ENCODE data around the gene NOP9.

NOP9 gene

DNA sequence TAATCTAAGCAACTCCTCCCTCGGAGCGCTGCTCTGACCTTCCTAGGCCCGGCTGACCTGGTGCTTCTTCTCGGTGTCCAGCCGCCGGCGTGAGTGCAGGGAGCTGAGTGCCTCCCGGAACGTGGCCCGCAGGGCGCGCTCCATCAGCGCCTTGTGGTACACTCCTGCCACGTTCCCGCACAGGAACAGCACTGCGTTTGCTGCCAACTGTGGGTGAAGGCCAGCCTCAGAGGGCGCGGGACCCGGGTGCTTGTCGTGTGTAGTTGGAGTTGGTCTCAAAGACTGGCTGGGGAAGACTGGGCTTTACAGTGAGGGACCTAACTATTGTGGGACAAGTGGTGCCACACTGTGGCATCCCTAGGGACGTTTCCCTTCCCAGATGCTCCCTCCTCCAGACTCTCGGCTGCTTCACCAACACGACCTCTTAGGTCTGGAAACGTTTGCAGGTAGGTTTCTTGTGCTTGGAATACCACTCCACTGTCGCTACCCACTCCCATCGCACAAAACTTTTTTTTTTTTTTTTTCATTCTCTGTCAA is 32.1 kb downstream of the NOP9 start:
- no peak overlapping the region for H3K9ac ChIP-seq (ENCODE audit: low read depth, low read length, poor library complexity, severe bottlenecking)
- TF ChIP-seq, protein P1, sequence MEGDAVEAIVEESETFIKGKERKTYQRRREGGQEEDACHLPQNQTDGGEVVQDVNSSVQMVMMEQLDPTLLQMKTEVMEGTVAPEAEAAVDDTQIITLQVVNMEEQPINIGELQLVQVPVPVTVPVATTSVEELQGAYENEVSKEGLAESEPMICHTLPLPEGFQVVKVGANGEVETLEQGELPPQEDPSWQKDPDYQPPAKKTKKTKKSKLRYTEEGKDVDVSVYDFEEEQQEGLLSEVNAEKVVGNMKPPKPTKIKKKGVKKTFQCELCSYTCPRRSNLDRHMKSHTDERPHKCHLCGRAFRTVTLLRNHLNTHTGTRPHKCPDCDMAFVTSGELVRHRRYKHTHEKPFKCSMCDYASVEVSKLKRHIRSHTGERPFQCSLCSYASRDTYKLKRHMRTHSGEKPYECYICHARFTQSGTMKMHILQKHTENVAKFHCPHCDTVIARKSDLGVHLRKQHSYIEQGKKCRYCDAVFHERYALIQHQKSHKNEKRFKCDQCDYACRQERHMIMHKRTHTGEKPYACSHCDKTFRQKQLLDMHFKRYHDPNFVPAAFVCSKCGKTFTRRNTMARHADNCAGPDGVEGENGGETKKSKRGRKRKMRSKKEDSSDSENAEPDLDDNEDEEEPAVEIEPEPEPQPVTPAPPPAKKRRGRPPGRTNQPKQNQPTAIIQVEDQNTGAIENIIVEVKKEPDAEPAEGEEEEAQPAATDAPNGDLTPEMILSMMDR (conservative IDR thresholded peaks at IDR 0.05; ENCODE audit: low read length) = no peak
- no peak for TF ChIP-seq EZH2phosphoT487 (IDR thresholded peaks at IDR 0.05; ENCODE audit: borderline replicate concordance)
- H2AFZ ChIP-seq (ENCODE audit: low read length) = no peak overlapping the region
- no peaks in the 10 kb centered on the region for H3K36me3 ChIP-seq (ENCODE audit: insufficient read depth, low read length)
- no peaks in the 10 kb centered on the region for H3K79me2 ChIP-seq (ENCODE audit: insufficient read depth, low read length)
- H3K4me3 ChIP-seq (ENCODE audit: low read length, poor library complexity, severe bottlenecking) = no peak overlapping the region
- no peaks in the 10 kb centered on the region for H4K20me1 ChIP-seq (ENCODE audit: insufficient read depth, low read length, poor library complexity, severe bottlenecking)
- H3F3A ChIP-seq (ENCODE audit: low read depth) = 0 out of 2 replicates have a peak, but pooled peaks cover 3% of the 10 kb centered on the region
- H3K4me1 ChIP-seq (ENCODE audit: insufficient read depth, low read length, poor library complexity, severe bottlenecking) = peaks cover 53% of the 10 kb centered on the region
- peak overlapping the region; percentile 32 for H3K4me2 ChIP-seq (ENCODE audit: low read depth, low read length, poor library complexity, severe bottlenecking)
- H3K9me2 ChIP-seq (replicated peaks; ENCODE audit: low read depth, low read length) = no peaks in the 10 kb centered on the region
- no peaks in the 10 kb centered on the region for H3K27me3 ChIP-seq (ENCODE audit: insufficient read depth, low read length, poor library complexity, severe bottlenecking)
- no peaks in the 10 kb centered on the region for H3K9me3 ChIP-seq (ENCODE audit: insufficient read depth, low read depth, low read length)

DNA sequence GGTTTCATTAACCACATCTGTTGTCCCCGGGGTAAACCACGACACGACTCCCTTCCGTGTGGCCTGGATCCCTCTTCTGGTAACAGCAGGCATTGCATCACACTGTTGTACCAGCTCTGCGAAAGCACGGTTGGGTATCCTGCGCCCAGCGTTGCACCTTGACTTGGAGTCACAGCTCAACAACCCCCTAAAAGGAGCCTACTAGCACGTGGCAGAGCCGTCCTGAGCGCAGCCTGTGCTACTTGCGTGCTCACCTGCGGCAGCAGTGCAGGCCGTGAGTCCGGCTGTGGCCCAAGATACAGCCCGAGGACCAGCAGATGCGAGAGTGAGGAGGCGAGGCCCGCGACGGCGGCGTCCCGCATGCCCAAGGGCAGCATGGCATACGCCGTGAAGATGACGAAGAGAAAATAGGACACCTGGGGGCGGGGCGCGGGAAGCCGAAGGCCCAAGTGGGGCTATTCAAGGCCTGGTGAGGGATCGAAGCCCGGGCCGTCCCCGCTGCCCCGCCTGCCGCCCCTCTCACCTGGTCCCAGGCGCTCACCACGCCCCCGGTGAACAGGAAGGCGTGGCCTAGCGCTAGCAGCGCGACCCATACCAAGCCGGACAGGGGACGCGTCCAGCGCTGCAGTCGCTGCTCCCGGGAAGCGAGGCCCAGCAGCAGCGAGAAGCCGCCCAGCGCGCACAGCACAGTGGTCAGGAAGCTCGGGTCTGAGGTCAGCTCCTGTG is 32.8 kb downstream of the NOP9 start:
- Histone ChIP-seq H3K4me1 (ENCODE audit: insufficient read depth, low read length, poor library complexity, severe bottlenecking) (peaks cover 53% of the 10 kb centered on the region), H3K9me3 (ENCODE audit: insufficient read depth, low read depth, low read length) (no peaks in the 10 kb centered on the region), H3K9me2 (replicated peaks; ENCODE audit: low read depth, low read length) (no peaks in the 10 kb centered on the region), H3K36me3 (ENCODE audit: insufficient read depth, low read length) (no peaks in the 10 kb centered on the region), H3F3A (ENCODE audit: low read depth) (0 out of 2 replicates have a peak, but pooled peaks cover under 1% of the 10 kb centered on the region), H2AFZ (ENCODE audit: low read length) (no peak overlapping the region), H3K79me2 (ENCODE audit: insufficient read depth, low read length) (no peaks in the 10 kb centered on the region), H4K20me1 (ENCODE audit: insufficient read depth, low read length, poor library complexity, severe bottlenecking) (no peaks in the 10 kb centered on the region), H3K27me3 (ENCODE audit: insufficient read depth, low read length, poor library complexity, severe bottlenecking) (no peaks in the 10 kb centered on the region), H3K4me3 (ENCODE audit: low read length, poor library complexity, severe bottlenecking) (no peak overlapping the region), H3K9ac (ENCODE audit: low read depth, low read length, poor library complexity, severe bottlenecking) (no peak overlapping the region), H3K4me2 (ENCODE audit: low read depth, low read length, poor library complexity, severe bottlenecking) (peak overlapping the region; percentile 32)
- TF ChIP-seq, protein P1 (conservative IDR thresholded peaks at IDR 0.05; ENCODE audit: low read length) = peak; percentile 80
- TF ChIP-seq EZH2phosphoT487 (IDR thresholded peaks at IDR 0.05; ENCODE audit: borderline replicate concordance) = no peak

DNA sequence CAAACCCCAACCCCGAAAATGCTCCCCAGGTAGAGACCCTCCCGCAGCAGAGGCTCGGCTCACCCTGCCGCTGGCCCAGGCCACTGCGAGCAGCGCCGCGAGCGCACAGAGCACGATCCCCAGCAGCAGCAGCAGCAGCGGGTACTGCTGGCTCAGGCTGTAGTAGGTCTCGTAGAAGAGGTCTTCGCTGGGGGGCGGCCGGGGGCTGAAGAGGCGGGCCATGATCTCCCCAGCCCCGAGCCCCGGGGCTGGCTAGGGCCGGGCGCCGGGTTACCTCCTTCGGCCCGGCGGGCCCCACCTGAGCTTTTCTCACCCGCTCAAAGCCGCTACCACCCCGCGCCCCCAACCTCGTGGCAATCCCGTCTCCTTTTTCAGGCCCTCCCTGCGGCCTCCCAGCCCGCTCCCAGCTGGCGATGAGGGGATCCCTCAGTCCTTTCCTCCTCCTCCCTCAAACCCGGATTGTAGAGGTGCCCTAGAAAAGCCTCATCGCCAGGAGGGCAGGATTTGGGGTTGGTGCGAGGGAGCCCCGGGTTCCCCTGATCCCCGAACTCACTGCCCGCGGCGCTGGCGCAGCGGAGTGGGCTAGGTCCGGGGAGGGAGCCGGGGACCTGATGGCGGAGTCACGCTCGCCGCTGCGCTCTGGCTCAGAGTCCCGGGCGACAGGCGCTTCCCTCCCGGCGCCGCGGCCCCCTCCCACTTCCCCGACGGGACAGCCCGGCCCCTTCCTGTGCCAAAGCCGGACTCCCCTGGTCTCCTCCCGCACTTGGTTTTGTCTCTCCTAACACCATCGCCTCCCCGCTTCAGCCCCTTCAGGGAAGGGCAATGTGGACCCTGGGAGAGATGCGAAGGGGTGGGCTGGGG is 35.0 kb downstream of the NOP9 start, which contains the start of gene ADCY4:
TSS of gene ADCY4 (minus strand) at position 641 of the 861 bp plus-strand sequence. CDS start at position 222, 419 bp downstream.
- H3K9ac ChIP-seq (ENCODE audit: low read depth, low read length, poor library complexity, severe bottlenecking) = peak within 1 kb of the TSS; percentile 69
- H3K27me3 ChIP-seq (ENCODE audit: insufficient read depth, low read length, poor library complexity, severe bottlenecking) = no peaks in the 10 kb centered on the region

More for the DNA sequence above, 35.0 kb downstream of the NOP9 start, which contains the start of gene ADCY4:
- Histone ChIP-seq H3K9me3 (ENCODE audit: insufficient read depth, low read depth, low read length) (no peaks in the 10 kb centered on the region), H3K79me2 (ENCODE audit: insufficient read depth, low read length) (peaks cover 6% of the 10 kb centered on the region; the same call in 1 of the 2 replicates), H3K9me2 (replicated peaks; ENCODE audit: low read depth, low read length) (no peaks in the 10 kb centered on the region), H4K20me1 (ENCODE audit: insufficient read depth, low read length, poor library complexity, severe bottlenecking) (no peaks in the 10 kb centered on the region), H3K4me2 (ENCODE audit: low read depth, low read length, poor library complexity, severe bottlenecking) (peak within 1 kb of the TSS; percentile 78), H3K4me3 (ENCODE audit: low read length, poor library complexity, severe bottlenecking) (peak within 1 kb of the TSS; percentile 67), H3K4me1 (ENCODE audit: insufficient read depth, low read length, poor library complexity, severe bottlenecking) (peaks cover 57% of the 10 kb centered on the region), H2AFZ (ENCODE audit: low read length) (peak within 1 kb of the TSS; percentile 47; the same call in 1 of the 2 replicates), H3F3A (ENCODE audit: low read depth) (no peaks in the 10 kb centered on the region), H3K36me3 (ENCODE audit: insufficient read depth, low read length) (no peaks in the 10 kb centered on the region)
- TF ChIP-seq, protein P1 (conservative IDR thresholded peaks at IDR 0.05; ENCODE audit: low read length) = no peak
- TF ChIP-seq EZH2phosphoT487 (IDR thresholded peaks at IDR 0.05; ENCODE audit: borderline replicate concordance) = no peak
